ENCODE measurements around the gene TRPV4.

DNA sequence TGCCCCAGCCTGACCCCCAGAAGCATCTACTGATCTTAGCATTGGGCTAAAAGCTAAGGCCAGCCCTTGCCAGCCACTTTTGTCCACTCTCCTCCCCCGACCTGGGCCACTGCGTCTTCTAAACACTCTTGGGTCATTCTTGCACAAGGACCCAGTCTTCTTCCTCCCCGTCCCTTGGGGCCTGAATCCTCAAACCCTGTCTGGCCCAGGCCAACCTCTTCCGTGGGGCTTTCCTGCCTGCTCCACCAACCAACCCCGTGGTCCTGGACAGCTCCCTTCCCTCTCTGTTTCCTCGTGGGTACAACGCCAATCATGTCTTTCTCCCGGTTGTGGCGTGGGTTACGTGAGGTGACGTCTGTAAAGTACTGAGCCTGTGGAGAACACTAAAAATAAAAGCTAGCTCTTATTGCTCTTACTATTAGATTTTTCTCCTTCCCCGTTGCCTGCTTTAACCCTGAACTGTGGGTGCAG lies 98.1 kb downstream of the TRPV4 start:
- no peak for TF ChIP-seq POLR2A (IDR thresholded peaks at IDR 0.05)
- TF ChIP-seq, protein P1, sequence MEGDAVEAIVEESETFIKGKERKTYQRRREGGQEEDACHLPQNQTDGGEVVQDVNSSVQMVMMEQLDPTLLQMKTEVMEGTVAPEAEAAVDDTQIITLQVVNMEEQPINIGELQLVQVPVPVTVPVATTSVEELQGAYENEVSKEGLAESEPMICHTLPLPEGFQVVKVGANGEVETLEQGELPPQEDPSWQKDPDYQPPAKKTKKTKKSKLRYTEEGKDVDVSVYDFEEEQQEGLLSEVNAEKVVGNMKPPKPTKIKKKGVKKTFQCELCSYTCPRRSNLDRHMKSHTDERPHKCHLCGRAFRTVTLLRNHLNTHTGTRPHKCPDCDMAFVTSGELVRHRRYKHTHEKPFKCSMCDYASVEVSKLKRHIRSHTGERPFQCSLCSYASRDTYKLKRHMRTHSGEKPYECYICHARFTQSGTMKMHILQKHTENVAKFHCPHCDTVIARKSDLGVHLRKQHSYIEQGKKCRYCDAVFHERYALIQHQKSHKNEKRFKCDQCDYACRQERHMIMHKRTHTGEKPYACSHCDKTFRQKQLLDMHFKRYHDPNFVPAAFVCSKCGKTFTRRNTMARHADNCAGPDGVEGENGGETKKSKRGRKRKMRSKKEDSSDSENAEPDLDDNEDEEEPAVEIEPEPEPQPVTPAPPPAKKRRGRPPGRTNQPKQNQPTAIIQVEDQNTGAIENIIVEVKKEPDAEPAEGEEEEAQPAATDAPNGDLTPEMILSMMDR (IDR thresholded peaks at IDR 0.05) = no peak

All from testis (tissue), 2 donors.